K562 (cell line): Measurements from ENCODE around the gene FAM20B. TPM values are rescaled to one million over a fixed set of nuclear protein-coding genes. Genes with fewer than 3 reads are reported as not detected.

Experiments
- ARID1B ChIP-seq: fragments of 450-650 bp; IDR thresholded peaks from 2 replicates; pipeline ENCODE4 v1.6.1; 2016; ENCODE audit warnings: antibody characterized with exemption, mild to moderate bottlenecking, inconsistent platforms
- CBFA2T2 ChIP-seq: fragments of 450-650 bp; conservative IDR thresholded peaks from 2 replicates; pipeline ENCODE4 v1.6.1; 2017; ENCODE audit warnings: mild to moderate bottlenecking
- CEBPZ ChIP-seq: fragments of 150-350 bp; IDR thresholded peaks from 2 replicates; pipeline ENCODE4 v1.6.1; 2014; ENCODE audit warnings: low read depth, mild to moderate bottlenecking, low read length, borderline replicate concordance
- CLOCK ChIP-seq: fragments of 250-450 bp; sonication (Bioruptor Pico); IDR thresholded peaks from 2 replicates; pipeline ENCODE4 v1.4.0; 2020; ENCODE audit warnings: mild to moderate bottlenecking, moderate library complexity, borderline replicate concordance
- HDAC3 ChIP-seq: fragments of 450-650 bp; IDR thresholded peaks from 2 replicates; pipeline ENCODE4 v1.6.1; 2018; ENCODE audit warnings: borderline replicate concordance, mild to moderate bottlenecking, moderate library complexity; ENCODE audit not compliant: partially characterized antibody
- KAT7 ChIP-seq: sonication (generic); formaldehyde crosslinking; IDR thresholded peaks from 2 replicates; pipeline ENCODE4 v1.8.0; 2022; ENCODE audit warnings: missing genetic modification reagents, mild to moderate bottlenecking, borderline replicate concordance
- MEF2D ChIP-seq: conservative IDR thresholded peaks from 2 replicates; pipeline ENCODE4 v1.6.1; 2016; ENCODE audit warnings: low read depth, missing genetic modification characterization, missing compliant biosample characterization
- NBN ChIP-seq: fragments of 450-650 bp; IDR thresholded peaks from 2 replicates; pipeline ENCODE4 v1.6.1; 2016; ENCODE audit warnings: low read depth, mild to moderate bottlenecking
- RBM17 ChIP-seq: fragments of 200-400 bp; formaldehyde crosslinking; IDR thresholded peaks from 2 replicates; pipeline ENCODE4 v1.6.1; 2017; ENCODE audit warnings: low read depth, mild to moderate bottlenecking, low read length, borderline replicate concordance
- RFX1 ChIP-seq: fragments of 450-650 bp; IDR thresholded peaks from 2 replicates; pipeline ENCODE4 v1.6.1; 2016; ENCODE audit warnings: mild to moderate bottlenecking, moderate library complexity
- SAP30 ChIP-seq: fragments of 200-600 bp; sonication (generic); IDR thresholded peaks from 2 replicates; pipeline ENCODE4 v1.6.1; 2012; ENCODE audit warnings: borderline replicate concordance, low read depth, mild to moderate bottlenecking, moderate library complexity, low read length, control low read depth, inconsistent platforms; ENCODE audit not compliant: insufficient read depth, poor library complexity, severe bottlenecking
- SIRT6 ChIP-seq: IDR thresholded peaks from one replicate; pipeline ENCODE4 v1.6.1; 2012; ENCODE audit warnings: low read depth, mild to moderate bottlenecking, control low read depth, inconsistent platforms, low read length, moderate library complexity
- SP1 ChIP-seq: sonication (generic); formaldehyde crosslinking; IDR thresholded peaks from 2 replicates; pipeline ENCODE4 v1.8.1; 2022; ENCODE audit warnings: mild to moderate bottlenecking, missing genetic modification reagents
- STAT5A ChIP-seq: IDR thresholded peaks from 2 replicates; pipeline ENCODE4 v1.6.1; 2012; ENCODE audit warnings: low read length, inconsistent platforms, borderline replicate concordance
- TEAD4 ChIP-seq, 2 experiments: sonication (generic) in 1 of 2; formaldehyde crosslinking in 1 of 2; IDR thresholded peaks; 2 replicates each; pipeline versions ENCODE4 v1.6.1 to v1.8.0; 2012 to 2022; ENCODE audit warnings: borderline replicate concordance in 1 of 2, inconsistent platforms in 1 of 2, low read length in 1 of 2, mild to moderate bottlenecking in 1 of 2, missing genetic modification reagents in 1 of 2
- TGIF2 ChIP-seq: sonication (generic); formaldehyde crosslinking; IDR thresholded peaks from 2 replicates; pipeline ENCODE4 v1.8.1; 2022; ENCODE audit warnings: mild to moderate bottlenecking, missing genetic modification reagents, moderate library complexity
- ZBTB7A ChIP-seq: IDR thresholded peaks from 2 replicates; pipeline ENCODE4 v1.6.1; 2011; ENCODE audit warnings: low read depth, mild to moderate bottlenecking, low read length, moderate library complexity, borderline replicate concordance; ENCODE audit not compliant: control insufficient read depth
- ZNF239 ChIP-seq: fragments of 250-450 bp; sonication (Bioruptor Pico); IDR thresholded peaks from 2 replicates; pipeline ENCODE4 v1.4.0; 2020; ENCODE audit warnings: mild to moderate bottlenecking
- ZNF384 ChIP-seq: IDR thresholded peaks from 2 replicates; pipeline ENCODE4 v1.6.1; 2012; ENCODE audit warnings: low read depth, low read length, improper control_type of control experiment
- ZNF561 ChIP-seq: fragments of 450-650 bp; formaldehyde crosslinking; conservative IDR thresholded peaks from 2 replicates; pipeline ENCODE4 v1.4.0; 2020; ENCODE audit warnings: mild to moderate bottlenecking, moderate library complexity
- ZNF589 ChIP-seq: fragments of 200-800 bp; sonication (Bioruptor generic); IDR thresholded peaks from 2 replicates; pipeline ENCODE4 v1.6.1; 2016; ENCODE audit warnings: low read depth, missing genetic modification characterization, missing compliant biosample characterization
- ZNF75A ChIP-seq: fragments of 450-650 bp; formaldehyde crosslinking; IDR thresholded peaks from 2 replicates; pipeline ENCODE4 v1.4.0; 2020; ENCODE audit warnings: mild to moderate bottlenecking
- polyA plus RNA-seq, 8 experiments: library from polyadenylated mRNA; depleted of rRNA in 4 of 8; stranded (reverse) in 5 of 8; unstranded in 3 of 8; fragments of >200 nt; fragmentation: Nextera tagmentation in 2 of 8; fragmentation: Illumina TruSeq in 1 of 8; extraction: Ambion mirVana in 2 of 8; extraction: Trizol in 1 of 8; gene quantifications; 2 replicates each; pipeline versions ENCODE4 v1.2.1 to v1.2.3, GENCODE V29; 2011 to 2014; ENCODE audit warnings: inconsistent platforms in 1 of 8, missing spikeins in 1 of 8
- total RNA-seq, 7 experiments: library from RNA; depleted of rRNA in 6 of 7; stranded (reverse); fragments of >200 nt in 6 of 7; fragmentation: Illumina TruSeq in 2 of 7; extraction: Trizol in 2 of 7; gene quantifications; 2 replicates each; pipeline versions ENCODE4 v1.2.1 to v1.2.3, GENCODE V29; 2011 to 2021; ENCODE audit warnings: low replicate concordance in 1 of 7

Gene FAM20B
- total and polyA plus RNA-seq, 9 of the 15 experiments (the other 6 are each of a cell fraction or from before 2014, with no cell fraction given) = 7.2 to 67.5 (median 42.9) TPM

GRCh38 chr1:179016706-179017382, 8.8 kb upstream of the FAM20B start (continued):
- TF ChIP-seq RFX1 (no peak), HDAC3 (no peak), ZNF239 (no peak), ARID1B (peak; percentile 90), ZNF384 (no peak), MEF2D (tag) (peak; percentile 62; the same call in 1 of the 2 replicates), SIRT6 (no peak), CBFA2T2 (peak; percentile 41), SAP30 (no peak), SP1 (peak; percentile 75), CEBPZ (no peak), ZNF561 (CRISPR knock-in tag) (no peak), CLOCK (CRISPR knock-in tag) (no peak), ZBTB7A (no peak), STAT5A (no peak), ZNF75A (CRISPR knock-in tag) (no peak), NBN (peak; percentile 69; the same call in 1 of the 2 replicates), TGIF2 (no peak), TEAD4 (IDR thresholded peaks at IDR 0.05; ENCODE audit: low read length) (0 out of 2 replicates have a peak, but pooled peaks have one; percentile 62), TEAD4 (CRISPR knock-in tag; IDR thresholded peaks at IDR 0.05; ENCODE audit: borderline replicate concordance) (no peak), KAT7 (CRISPR knock-in tag) (no peak), ZNF589 (CRISPR knock-in tag) (no peak), RBM17 (no peak)
